ENCODE results near the gene ANO6.

ANO6 gene

DNA sequence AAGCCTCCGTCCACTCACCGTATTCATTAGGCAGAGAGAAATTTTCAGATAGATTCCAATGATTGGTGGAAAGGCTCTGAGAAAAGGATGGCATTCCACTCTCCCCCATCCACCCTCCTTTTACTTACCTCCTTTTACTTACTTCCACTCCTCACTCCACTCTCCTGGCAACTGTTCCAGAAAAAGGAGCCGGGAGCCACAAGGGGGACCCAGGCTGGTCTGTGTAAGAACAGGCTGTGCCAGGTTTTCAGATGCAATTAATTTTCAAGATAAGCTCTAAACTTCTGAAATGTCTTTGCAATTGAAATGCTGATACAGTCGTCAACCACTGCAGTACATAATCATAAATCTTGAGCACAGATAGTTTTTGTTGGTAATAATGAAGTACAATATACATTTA is 248.8 kb downstream of the ANO6 start:
- peak; percentile 12 for DNase-seq (ENCODE audit: low spot score)

- DNase-seq (ENCODE audit: low spot score) = no peak
Observed at GRCh38 chr12:45468751-45469615, 253.1 kb downstream of the ANO6 start.

- DNase-seq (ENCODE audit: low spot score) = no peak
Observed at GRCh38 chr12:45469902-45470301, 254.0 kb downstream of the ANO6 start.

- DNase-seq (ENCODE audit: low spot score) = no peak
Observed at GRCh38 chr12:45473636-45474035, 257.7 kb downstream of the ANO6 start.

- DNase-seq (ENCODE audit: low spot score) = no peak
Observed at GRCh38 chr12:45475594-45475993, 259.7 kb downstream of the ANO6 start.

DNA sequence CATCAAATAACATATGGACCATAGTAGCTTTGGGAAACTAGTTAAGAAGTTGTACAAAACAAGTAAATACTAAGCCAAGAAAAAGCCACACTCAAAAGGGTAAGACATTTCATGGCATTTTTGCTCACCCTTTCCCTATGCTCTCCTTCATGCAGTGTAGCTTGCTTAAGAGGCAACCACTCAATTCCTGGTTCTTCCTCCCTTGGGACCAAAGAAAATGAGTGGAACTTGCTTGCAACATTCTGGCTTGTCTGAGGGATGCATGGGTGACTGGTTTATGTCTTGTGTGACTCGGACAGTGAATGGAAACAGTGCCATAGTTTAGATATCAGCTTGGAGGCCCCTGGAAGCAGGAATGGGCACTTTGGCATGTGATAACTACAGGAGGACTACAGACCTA is 261.6 kb downstream of the ANO6 start:
- no peak for DNase-seq (ENCODE audit: low spot score)

- DNase-seq (ENCODE audit: low spot score) = no peak
Observed at GRCh38 chr12:45478931-45479330, 263.0 kb downstream of the ANO6 start.

DNA sequence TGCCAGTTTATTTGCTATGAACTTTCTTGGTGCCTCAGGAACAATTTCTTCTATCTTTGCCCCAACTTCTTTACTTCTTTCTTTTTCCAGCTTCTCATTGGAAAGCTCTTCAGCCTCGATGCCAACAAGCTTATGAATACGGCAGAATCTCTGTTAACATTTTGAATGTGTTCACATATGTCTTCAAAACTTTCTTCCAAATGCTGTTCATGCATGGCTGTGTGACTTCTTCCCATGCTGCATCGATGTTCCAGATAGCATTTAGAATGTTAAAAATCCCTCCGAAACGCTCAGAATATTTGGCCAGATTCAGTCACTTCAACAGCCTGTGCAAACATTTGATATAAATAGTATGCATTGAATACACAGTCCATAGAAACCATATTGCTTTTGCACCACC is 265.9 kb downstream of the ANO6 start:
- no peak for DNase-seq (ENCODE audit: low spot score)

- DNase-seq (ENCODE audit: low spot score) = no peak
Observed at GRCh38 chr12:45483571-45483970, 267.7 kb downstream of the ANO6 start.

All from HuH-7 (cell line).